GM23338 (cell line): ENCODE data around the gene CFAP90. TPM values are rescaled to one million over a fixed set of nuclear protein-coding genes. Genes with fewer than 3 reads are reported as not detected.

Experiments used
- ATAC-seq: fragments of 200-7000 bp; cut with Tn5 transposase; 3 replicates; pipeline ENCODE4 v1.9.1; 2020
- DNase-seq: peaks from one replicate; pipeline ENCODE4 v3.0.0-alpha.2; 2015; ENCODE audit warnings: low spot score
- H2AFZ ChIP-seq: fragments of 200-600 bp; sonication (generic); 2 replicates; pipeline ENCODE4 v1.8.0; 2016; ENCODE audit warnings: antibody characterized with exemption, mild to moderate bottlenecking, moderate library complexity
- H3F3A ChIP-seq: fragments of 200-600 bp; sonication (generic); replicated peaks from 2 replicates; pipeline ENCODE4 v1.8.0; 2017; ENCODE audit warnings: antibody characterized with exemption, mixed run types, low read depth
- H3K27ac ChIP-seq: fragments of 200-600 bp; sonication (generic); 2 replicates; pipeline ENCODE4 v1.6.1; 2016; ENCODE audit warnings: low read depth
- H3K27me3 ChIP-seq: fragments of 200-600 bp; sonication (generic); 2 replicates; pipeline ENCODE4 v1.8.0; 2016; ENCODE audit warnings: mild to moderate bottlenecking, mixed run types, moderate library complexity; ENCODE audit not compliant: insufficient read depth
- H3K36me3 ChIP-seq: fragments of 200-600 bp; sonication (generic); 2 replicates; pipeline ENCODE4 v1.8.0; 2016; ENCODE audit warnings: mild to moderate bottlenecking; ENCODE audit not compliant: insufficient read depth
- H3K4me1 ChIP-seq: fragments of 200-600 bp; sonication (generic); 2 replicates; pipeline ENCODE4 v1.8.0; 2016; ENCODE audit warnings: mild to moderate bottlenecking, moderate library complexity; ENCODE audit not compliant: insufficient read depth
- H3K4me2 ChIP-seq: fragments of 200-600 bp; sonication (generic); 2 replicates; pipeline ENCODE4 v1.7.1; 2017; ENCODE audit warnings: mixed run types
- H3K4me3 ChIP-seq: fragments of 200-600 bp; sonication (generic); 2 replicates; pipeline ENCODE4 v1.6.1; 2016; ENCODE audit warnings: mixed run types
- H3K79me2 ChIP-seq: fragments of 200-600 bp; sonication (generic); replicated peaks from 2 replicates; pipeline ENCODE4 v1.8.0; 2017; ENCODE audit warnings: mild to moderate bottlenecking; ENCODE audit not compliant: insufficient read depth
- H3K9me2 ChIP-seq: fragments of 200-600 bp; sonication (generic); 2 replicates; pipeline ENCODE4 v1.8.0; 2017; ENCODE audit not compliant: insufficient read depth
- H4K20me1 ChIP-seq: fragments of 200-600 bp; sonication (generic); replicated peaks from 2 replicates; pipeline ENCODE4 v1.8.0; 2017; ENCODE audit warnings: mild to moderate bottlenecking; ENCODE audit not compliant: insufficient read depth
- H3K27ac Mint-ChIP-seq: 2 replicates; pipeline ENCODE4 v1.8.0; 2020; ENCODE audit warnings: inconsistent platforms, mild to moderate bottlenecking, moderate library complexity, mixed read lengths
- H3K27me3 Mint-ChIP-seq: 3 replicates; pipeline ENCODE4 v1.8.0; 2022; ENCODE audit warnings: low read depth, mild to moderate bottlenecking, moderate library complexity, mixed read lengths, inconsistent platforms; ENCODE audit not compliant: insufficient read depth, poor library complexity
- H3K36me3 Mint-ChIP-seq: 3 replicates; pipeline ENCODE4 v1.8.0; 2021; ENCODE audit warnings: low read depth, mild to moderate bottlenecking, inconsistent platforms, moderate library complexity, mixed read lengths
- H3K4me1 Mint-ChIP-seq: 3 replicates; pipeline ENCODE4 v1.8.0; 2020; ENCODE audit warnings: mild to moderate bottlenecking, inconsistent platforms, mixed read lengths
- H3K4me3 Mint-ChIP-seq: 3 replicates; pipeline ENCODE4 v1.8.0; 2021; ENCODE audit warnings: moderate library complexity, mild to moderate bottlenecking, inconsistent platforms, mixed read lengths
- H3K9me3 Mint-ChIP-seq: 3 replicates; pipeline ENCODE4 v1.8.0; 2020; ENCODE audit warnings: moderate library complexity, mild to moderate bottlenecking, inconsistent platforms, mixed read lengths
- CREB1 ChIP-seq: fragments of 250-450 bp; sonication (Bioruptor Pico); IDR thresholded peaks from 2 replicates; pipeline ENCODE4 v1.5.0; 2020; ENCODE audit warnings: low read depth, mild to moderate bottlenecking, moderate library complexity
- CTCF ChIP-seq, 2 experiments: fragments of 200-600 bp in 1 of 2; sonication (generic) in 1 of 2; conservative IDR thresholded peaks; 2 replicates each; pipeline versions ENCODE4 v1.5.1 to v1.6.1; 2016 to 2017; ENCODE audit warnings: antibody characterized with exemption in 2 of 2, low read depth in 2 of 2, mild to moderate bottlenecking in 2 of 2, moderate library complexity in 1 of 2
- JUNB ChIP-seq: IDR thresholded peaks from one replicate; pipeline ENCODE4 v1.6.1; 2016; ENCODE audit warnings: antibody characterized with exemption; ENCODE audit not compliant: unreplicated experiment
- NANOG ChIP-seq: IDR thresholded peaks from 2 replicates; pipeline ENCODE4 v1.6.1; 2016; ENCODE audit warnings: antibody characterized with exemption, borderline replicate concordance
- REST ChIP-seq: IDR thresholded peaks from one replicate; pipeline ENCODE4 v1.6.1; 2018; ENCODE audit warnings: antibody characterized with exemption; ENCODE audit not compliant: unreplicated experiment
- STAT1 ChIP-seq: IDR thresholded peaks from one replicate; pipeline ENCODE4 v1.6.1; 2016; ENCODE audit warnings: antibody characterized with exemption; ENCODE audit not compliant: unreplicated experiment
- ZNF114 ChIP-seq: fragments of 250-450 bp; sonication (Bioruptor Pico); IDR thresholded peaks from 2 replicates; pipeline ENCODE4 v1.5.0; 2020; ENCODE audit warnings: mild to moderate bottlenecking, moderate library complexity
- ZNF462 ChIP-seq: fragments of 250-450 bp; sonication (Bioruptor Pico); IDR thresholded peaks from 2 replicates; pipeline ENCODE4 v1.5.0; 2020; ENCODE audit warnings: mild to moderate bottlenecking, moderate library complexity
- polyA plus RNA-seq: library from polyadenylated mRNA; unstranded; fragments of >200 nt; fragmentation: Nextera tagmentation; extraction: Ambion mirVana; gene quantifications from 2 replicates; pipeline ENCODE4 v1.2.1, GENCODE V29; 2016
- total RNA-seq: library from RNA; depleted of rRNA; stranded (reverse); fragments of >200 nt; shearing (Covaris generic); gene quantifications from 2 replicates; pipeline ENCODE4 v1.2.3, GENCODE V29; 2014

Gene CFAP90
- total and polyA plus RNA-seq, 2 experiments from 2014 or later: 0.10 to 1.0 TPM

GRCh38 chr5:7808998-7809397 lies 41.9 kb downstream of the CFAP90 start:
- 0 out of 2 replicates have a peak, but pooled peaks cover 5% of the 10 kb centered on the region for H4K20me1 ChIP-seq
- no peak overlapping the region for H3K4me3 Mint-ChIP-seq
- H3K4me3 ChIP-seq: no peak overlapping the region
- H3F3A ChIP-seq: no peaks in the 10 kb centered on the region
- ATAC-seq (no peak), DNase-seq (no peak)
- H3K4me2 ChIP-seq: no peak overlapping the region
- H3K4me1 Mint-ChIP-seq: peaks cover 3% of the 10 kb centered on the region
- no peaks in the 10 kb centered on the region for H3K4me1 ChIP-seq
- peaks cover 28% of the 10 kb centered on the region for H3K36me3 ChIP-seq
- no peaks in the 10 kb centered on the region for H3K9me3 Mint-ChIP-seq
- TF ChIP-seq ZNF114 (CRISPR knock-in tag) (no peak), STAT1 (no peak), CTCF (conservative IDR thresholded peaks at IDR 0.05; ENCODE audit: low read depth in 2 of 2) (no peak), NANOG (no peak), JUNB (no peak), REST (no peak), CREB1 (CRISPR knock-in tag) (no peak), ZNF462 (CRISPR knock-in tag) (no peak)
- no peaks in the 10 kb centered on the region for H3K27me3 ChIP-seq
- no peak overlapping the region for H3K27ac Mint-ChIP-seq
- H3K36me3 Mint-ChIP-seq: peaks cover 44% of the 10 kb centered on the region
- H3K79me2 ChIP-seq: no peaks in the 10 kb centered on the region
- H3K27ac ChIP-seq: no peak overlapping the region
- no peaks in the 10 kb centered on the region for H3K9me2 ChIP-seq
- no peaks in the 10 kb centered on the region for H3K27me3 Mint-ChIP-seq
- H2AFZ ChIP-seq: no peak overlapping the region
